Endothelial cell of umbilical vein (primary cell): ENCODE data around the gene KCNG2. TPM values are rescaled to one million over a fixed set of nuclear protein-coding genes. Genes with fewer than 3 reads are reported as not detected.

ENCODE experiments used
- BruUV-seq: library from RNA; stranded (reverse); fragments of 400-500 nt; replicated peaks from 2 replicates; lab custom pipeline; 2021; lab: Mats Ljungman, UMichigan
- CTCF ChIA-PET: fragments of 300-600, 350-600 bp; sonication (Branson Sonifier 250); formaldehyde crosslinking; loops from one replicate; lab custom pipeline; 2021; ENCODE audit warnings: antibody characterized with exemption, inconsistent platforms; lab: Charles Lee
- POLR2A ChIA-PET: fragments of 300-600, 350-600 bp; sonication (Branson Sonifier 250); formaldehyde crosslinking; loops from one replicate; lab custom pipeline; 2021; ENCODE audit warnings: antibody characterized with exemption, inconsistent platforms; lab: Charles Lee
- DNase-seq: peaks from one replicate; pipeline ENCODE4 v3.0.0-alpha.2; 2011; ENCODE audit warnings: low read depth, low spot score
- FAIRE-seq: peaks from 2 replicates; lab custom pipeline; 2011; peaks lifted over from hg19 to GRCh38; lab: Jason Lieb, UNC
- H2AFZ ChIP-seq: 2 replicates; pipeline ENCODE4 v1.6.0; 2012; ENCODE audit warnings: low read depth, low read length, control low read depth, inconsistent platforms
- H3K27ac ChIP-seq: 2 replicates; pipeline ENCODE4 v1.5.1; 2011; ENCODE audit warnings: low read depth, mild to moderate bottlenecking, control low read depth, low read length, moderate library complexity; ENCODE audit not compliant: insufficient read depth
- H3K27me3 ChIP-seq, 2 experiments: 2 replicates each; pipeline versions ENCODE4 v1.6.0 to v1.6.1; 2011; ENCODE audit warnings: low read length in 2 of 2, mixed read lengths in 1 of 2; ENCODE audit not compliant: control insufficient read depth in 2 of 2, insufficient read depth in 2 of 2
- H3K36me3 ChIP-seq, 2 experiments: 2 replicates in 1 of 2; 3 replicates in 1 of 2; pipeline ENCODE4 v1.5.1; 2011; ENCODE audit warnings: low read length in 2 of 2, mild to moderate bottlenecking in 1 of 2, moderate library complexity in 1 of 2; ENCODE audit not compliant: control insufficient read depth in 2 of 2, insufficient read depth in 2 of 2; ENCODE audit errors: extremely low read depth in 1 of 2
- H3K4me1 ChIP-seq: 3 replicates; pipeline ENCODE4 v1.5.1; 2011; ENCODE audit warnings: mild to moderate bottlenecking, low read length; ENCODE audit not compliant: control insufficient read depth, insufficient read depth; ENCODE audit errors: extremely low read depth
- H3K4me2 ChIP-seq: 2 replicates; pipeline ENCODE4 v1.6.1; 2011; ENCODE audit warnings: low read length, control low read depth, mixed read lengths; ENCODE audit not compliant: insufficient read depth
- H3K4me3 ChIP-seq, 3 experiments: fragments of 200-600 bp in 1 of 3; sonication (generic), shearing (Covaris generic) in 1 of 3; replicated peaks in 1 of 3; 2 replicates each; pipeline ENCODE4 v1.5.1; 2011 to 2016; ENCODE audit warnings: control low read depth in 3 of 3, low read length in 3 of 3, mild to moderate bottlenecking in 2 of 3, inconsistent platforms in 1 of 3, low read depth in 1 of 3, moderate library complexity in 1 of 3; ENCODE audit not compliant: insufficient read depth in 1 of 3
- H3K79me2 ChIP-seq: 2 replicates; pipeline ENCODE4 v1.6.0; 2012; ENCODE audit warnings: low read length, inconsistent platforms; ENCODE audit not compliant: control insufficient read depth, insufficient read depth
- H3K9ac ChIP-seq: replicated peaks from 2 replicates; pipeline ENCODE3; 2011; ENCODE audit warnings: low read length, control low read depth; ENCODE audit not compliant: insufficient read depth; ENCODE audit errors: extremely low read depth
- H3K9me1 ChIP-seq: replicated peaks from 3 replicates; pipeline ENCODE4 v1.6.0; 2011; ENCODE audit warnings: mild to moderate bottlenecking, low read length; ENCODE audit not compliant: control insufficient read depth, insufficient read depth; ENCODE audit errors: extremely low read depth
- H3K9me3 ChIP-seq: replicated peaks from 2 replicates; pipeline ENCODE4 v1.5.1; 2012; ENCODE audit warnings: low read length, inconsistent platforms; ENCODE audit not compliant: control insufficient read depth, insufficient read depth
- H4K20me1 ChIP-seq: replicated peaks from 2 replicates; pipeline ENCODE3; 2011; ENCODE audit warnings: mild to moderate bottlenecking, low read length; ENCODE audit not compliant: control insufficient read depth, insufficient read depth; ENCODE audit errors: extremely low read depth
- EZH2 ChIP-seq: IDR thresholded peaks from 2 replicates; pipeline ENCODE4 v1.6.1; 2012; ENCODE audit warnings: borderline replicate concordance, low read depth, mild to moderate bottlenecking, moderate library complexity, low read length, inconsistent platforms; ENCODE audit not compliant: severe bottlenecking
- FOS ChIP-seq: IDR thresholded peaks from 2 replicates; pipeline ENCODE4 v1.6.1; 2011; ENCODE audit warnings: mild to moderate bottlenecking, low read length, moderate library complexity, borderline replicate concordance; ENCODE audit not compliant: insufficient read depth
- GATA2 ChIP-seq: IDR thresholded peaks from 2 replicates; pipeline ENCODE4 v1.7.0; 2011; ENCODE audit warnings: low read depth, mild to moderate bottlenecking, moderate library complexity, mixed read lengths, low read length; ENCODE audit not compliant: insufficient read length, insufficient read depth
- JUN ChIP-seq: IDR thresholded peaks from 2 replicates; pipeline ENCODE4 v1.6.1; 2011; ENCODE audit warnings: borderline replicate concordance, low read depth; ENCODE audit not compliant: insufficient read length, insufficient read depth
- MAX ChIP-seq: IDR thresholded peaks from 2 replicates; pipeline ENCODE4 v1.6.1; 2011; ENCODE audit not compliant: insufficient read depth, insufficient read length
- MYC ChIP-seq: IDR thresholded peaks from one replicate; pipeline ENCODE4 v1.6.1; 2011; ENCODE audit warnings: mild to moderate bottlenecking, low read depth, low read length
- POLR2A ChIP-seq: IDR thresholded peaks from 2 replicates; pipeline ENCODE4 v1.6.1; 2012; ENCODE audit warnings: low read depth, mild to moderate bottlenecking, control low read depth, low read length
- POLR2AphosphoS5 ChIP-seq: IDR thresholded peaks from 2 replicates; pipeline ENCODE4 v1.6.1; 2012; ENCODE audit warnings: low read depth, mild to moderate bottlenecking, control low read depth, low read length, moderate library complexity; ENCODE audit not compliant: insufficient read depth
- dilution Hi-C: fragments of 300-500 bp; cut with MboI; formaldehyde crosslinking; loops from one replicate; pipeline ENCODE4 v1.15.0; 2019; ENCODE audit warnings: low sequenced_read_pairs; ENCODE audit not compliant: extremely low pct_ligation_motif_present
- intact Hi-C: fragments of 100-400 bp; cut with micrococcal nuclease; formaldehyde crosslinking; loops from one replicate; pipeline ENCODE4 v1.10.0; 2022
- polyA plus RNA-seq, 4 experiments: library from polyadenylated mRNA; depleted of rRNA in 3 of 4; stranded (reverse) in 3 of 4; unstranded in 1 of 4; fragments of >200 nt; gene quantifications; 2 replicates each; pipeline versions ENCODE4 v1.2.1 to v1.2.3, GENCODE V29; 2011 to 2012; ENCODE audit warnings: missing spikeins in 1 of 4
- total RNA-seq: library from RNA; stranded (reverse); gene quantifications from 2 replicates; pipeline ENCODE4 v1.2.3, GENCODE V29; 2021
- TF ChIP-seq, protein P1 (sequence below), 2 donors: IDR thresholded peaks; 1 replicate in 1 of 2; 2 replicates in 1 of 2; pipeline ENCODE4 v1.5.1; 2011; ENCODE audit warnings: low read length in 2 of 2, mild to moderate bottlenecking in 2 of 2, moderate library complexity in 2 of 2, control low read depth in 1 of 2, inconsistent platforms in 1 of 2, low read depth in 1 of 2; ENCODE audit not compliant: insufficient read depth in 1 of 2; ENCODE audit errors: extremely low read depth in 1 of 2

Gene KCNG2
- total and polyA plus RNA-seq, 2 donors (not counting 3 experiments of a cell fraction or from before 2014, with no cell fraction given), result not detected

- no peaks in the 10 kb centered on the region for H3K79me2 ChIP-seq
- dilution Hi-C loops (no loop called here), intact Hi-C loops (no loop called here)
- H3K9me3 ChIP-seq, result peaks cover 9% of the 10 kb centered on the region
- no peaks in the 10 kb centered on the region for H3K4me1 ChIP-seq
- ChIA-PET CTCF (interaction anchor here (1.2 kb wide), 1 partner anchor 11 kb away, joined by 3 read pairs; no protein-coding TSS in a partner anchor), POLR2A (no interaction called here)
- no peak overlapping the region for H3K9ac ChIP-seq
- BruUV-seq, result no TSS peak
- no peak for DNase-seq
- H3K27ac ChIP-seq, result no peak overlapping the region
- H3K36me3 ChIP-seq, result peaks cover 0 to 3% of the 10 kb centered on the region in 2 experiments
- H3K27me3 ChIP-seq, result no peaks in the 10 kb centered on the region
- H3K4me2 ChIP-seq, result no peak overlapping the region
- no peak overlapping the region for H3K4me3 ChIP-seq
- FAIRE-seq, result no peak
- no peaks in the 10 kb centered on the region for H4K20me1 ChIP-seq
- TF ChIP-seq POLR2A, result no peak
- TF ChIP-seq FOS, result no peak
- H2AFZ ChIP-seq, result no peak overlapping the region
- H3K9me1 ChIP-seq, result no peaks in the 10 kb centered on the region
Observed at GRCh38 chr18:79900610-79901570, 103.2 kb downstream of the KCNG2 start.

- Histone ChIP-seq H2AFZ (no peak overlapping the region), H3K9me1 (no peaks in the 10 kb centered on the region), H3K4me2 (no peak overlapping the region), H3K4me3 (no peak overlapping the region), H3K4me1 (no peaks in the 10 kb centered on the region), H3K27me3 (no peaks in the 10 kb centered on the region), H3K79me2 (no peaks in the 10 kb centered on the region), H3K9me3 (peaks cover 9% of the 10 kb centered on the region), H4K20me1 (no peaks in the 10 kb centered on the region), H3K27ac (no peak overlapping the region), H3K9ac (no peak overlapping the region), H3K36me3 (peaks cover 0 to 3% of the 10 kb centered on the region in 2 experiments)
- intact Hi-C loops (no loop called here), dilution Hi-C loops (no loop called here)
- DNase-seq (no peak), FAIRE-seq (no peak)
- ChIA-PET CTCF (interaction anchor here (1.2 kb wide), 1 partner anchor 11 kb away, joined by 3 read pairs; no protein-coding TSS in a partner anchor), POLR2A (no interaction called here)
- BruUV-seq, result no TSS peak
- no peak for TF ChIP-seq POLR2AphosphoS5
- TF ChIP-seq FOS, result no peak
- TF ChIP-seq MYC, result no peak
- TF ChIP-seq MAX, result no peak
- no peak for TF ChIP-seq GATA2
- no peak for TF ChIP-seq JUN
- TF ChIP-seq EZH2, result no peak
- TF ChIP-seq, protein P1, sequence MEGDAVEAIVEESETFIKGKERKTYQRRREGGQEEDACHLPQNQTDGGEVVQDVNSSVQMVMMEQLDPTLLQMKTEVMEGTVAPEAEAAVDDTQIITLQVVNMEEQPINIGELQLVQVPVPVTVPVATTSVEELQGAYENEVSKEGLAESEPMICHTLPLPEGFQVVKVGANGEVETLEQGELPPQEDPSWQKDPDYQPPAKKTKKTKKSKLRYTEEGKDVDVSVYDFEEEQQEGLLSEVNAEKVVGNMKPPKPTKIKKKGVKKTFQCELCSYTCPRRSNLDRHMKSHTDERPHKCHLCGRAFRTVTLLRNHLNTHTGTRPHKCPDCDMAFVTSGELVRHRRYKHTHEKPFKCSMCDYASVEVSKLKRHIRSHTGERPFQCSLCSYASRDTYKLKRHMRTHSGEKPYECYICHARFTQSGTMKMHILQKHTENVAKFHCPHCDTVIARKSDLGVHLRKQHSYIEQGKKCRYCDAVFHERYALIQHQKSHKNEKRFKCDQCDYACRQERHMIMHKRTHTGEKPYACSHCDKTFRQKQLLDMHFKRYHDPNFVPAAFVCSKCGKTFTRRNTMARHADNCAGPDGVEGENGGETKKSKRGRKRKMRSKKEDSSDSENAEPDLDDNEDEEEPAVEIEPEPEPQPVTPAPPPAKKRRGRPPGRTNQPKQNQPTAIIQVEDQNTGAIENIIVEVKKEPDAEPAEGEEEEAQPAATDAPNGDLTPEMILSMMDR (IDR thresholded peaks at IDR 0.05; ENCODE audit: extremely low read depth in 1 of 2, insufficient read depth in 1 of 2, low read depth in 1 of 2, low read length in 2 of 2), result no peak
Observed at GRCh38 chr18:79901665-79902064, 103.9 kb downstream of the KCNG2 start.
